ENCODE measurements around the gene CALML5. TPM values are rescaled to one million over a fixed set of nuclear protein-coding genes. Genes with fewer than 3 reads are reported as not detected.

CALML5 gene
- total RNA-seq, 1 experiment from 2014 or later = not detected

DNA sequence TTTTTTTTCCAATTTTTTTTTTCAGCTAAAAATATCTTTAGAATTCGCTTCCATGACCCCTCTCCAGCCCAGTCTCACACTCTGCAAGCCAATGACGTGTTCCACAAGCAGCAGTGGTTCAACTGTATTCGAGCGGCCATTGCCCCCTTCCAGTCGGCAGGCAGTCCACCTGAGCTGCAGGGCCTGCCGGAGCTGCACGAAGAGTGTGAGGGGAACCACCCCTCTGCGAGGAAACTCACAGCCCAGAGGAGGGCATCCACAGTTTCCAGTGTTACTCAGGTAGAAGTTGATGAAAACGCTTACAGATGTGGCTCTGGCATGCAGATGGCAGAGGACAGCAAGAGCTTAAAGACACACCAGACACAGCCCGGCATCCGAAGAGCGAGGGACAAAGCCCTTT is 42.8 kb downstream of the CALML5 start:
- DNase-seq (ENCODE audit: low spot score) = no peak
- in situ Hi-C loops (cut with HindIII; ENCODE audit: low sequenced_read_pairs) = no loop called here

GRCh38 chr10:5453749-5454489 is 45.5 kb downstream of the CALML5 start:
- in situ Hi-C loops (cut with HindIII; ENCODE audit: low sequenced_read_pairs) = no loop called here
- DNase-seq (ENCODE audit: low spot score) = no peak

GRCh38 chr10:5450605-5451384 is 48.6 kb downstream of the CALML5 start:
- in situ Hi-C loops (cut with HindIII; ENCODE audit: low sequenced_read_pairs) = no loop called here
- DNase-seq (ENCODE audit: low spot score) = no peak

GRCh38 chr10:5449823-5450222 is 49.5 kb downstream of the CALML5 start:
- in situ Hi-C loops (cut with HindIII; ENCODE audit: low sequenced_read_pairs) = no loop called here

DNA sequence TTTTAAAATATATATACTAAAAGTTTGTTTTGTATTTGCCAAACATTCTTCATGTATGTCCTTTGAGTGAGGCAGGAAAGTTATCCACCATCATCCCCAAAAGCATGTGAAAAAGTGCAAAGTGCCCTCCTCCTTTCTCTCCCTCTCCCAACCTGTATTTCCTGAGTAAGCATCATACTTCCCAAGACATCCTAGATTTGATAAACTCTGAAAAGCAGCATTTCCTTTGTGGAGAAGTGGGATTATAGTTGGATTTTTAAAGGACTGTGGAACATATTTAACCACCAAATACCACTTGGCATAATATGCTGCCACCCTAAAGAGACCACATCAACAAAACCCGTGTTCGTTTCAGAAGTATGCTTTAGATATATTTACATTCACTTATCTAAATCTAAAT is 50.1 kb downstream of the CALML5 start:
- in situ Hi-C loops (cut with HindIII; ENCODE audit: low sequenced_read_pairs) = no loop called here
- no peak for DNase-seq (ENCODE audit: low spot score)

More at GRCh38 chr10:5449823-5450222, 49.5 kb downstream of the CALML5 start:
- DNase-seq (ENCODE audit: low spot score) = no peak

Other genes with a start within 250 kb of the CALML5 start
- gene UCN3, start 134.6 kb downstream of the CALML5 start, total RNA-seq (2014; rRNA removed; shearing (Covaris generic)) = not detected in 2 replicates
- gene TUBAL3, start 94.7 kb downstream of the CALML5 start, total RNA-seq (2014; rRNA removed; shearing (Covaris generic)) = not detected in 2 replicates
- 32.5 and 42.2 TPM in 2 replicates for gene NET1, start 87.0 kb downstream of the CALML5 start, total RNA-seq (2014; rRNA removed; shearing (Covaris generic))
- gene CALML3, start 25.4 kb upstream of the CALML5 start, total RNA-seq (2014; rRNA removed; shearing (Covaris generic)) = not detected in 2 replicates
- gene ASB13, start 167.0 kb upstream of the CALML5 start, total RNA-seq (2014; rRNA removed; shearing (Covaris generic)) = 16.4 and 17.9 TPM in 2 replicates
- gene TASOR2, start 185.3 kb upstream of the CALML5 start, total RNA-seq (2014; rRNA removed; shearing (Covaris generic)) = 31.4 and 39.7 TPM in 2 replicates